NOMO-1 treated with dmso at 0.1 percent for 144 hours (cell line): ENCODE results near the gene CATSPERZ.

ENCODE experiments used
- DNase-seq: peaks from one replicate; lab custom pipeline; 2025; ENCODE audit not compliant: unreplicated experiment; lab: John Stamatoyannopoulos, UW

The CATSPERZ gene

DNA sequence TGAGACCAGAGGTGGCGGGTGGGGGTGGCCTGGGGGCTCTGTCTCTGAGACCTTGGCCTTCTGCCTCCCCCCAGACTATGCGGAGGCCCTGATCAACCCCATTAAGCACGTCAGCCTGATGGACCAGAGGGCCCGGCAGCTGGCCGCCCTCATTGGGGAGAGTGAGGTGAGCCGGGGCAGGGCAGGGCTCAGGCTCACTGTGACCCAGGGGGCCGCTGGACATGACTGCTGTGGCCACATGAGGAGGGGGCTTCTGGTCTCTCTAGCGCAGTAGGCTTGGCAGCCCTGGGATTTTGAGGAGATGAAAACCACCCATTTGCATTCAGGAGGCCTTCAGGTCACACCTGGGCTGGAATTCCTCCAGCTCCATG is 36.2 kb upstream of the CATSPERZ start:
- no peak for DNase-seq

DNA sequence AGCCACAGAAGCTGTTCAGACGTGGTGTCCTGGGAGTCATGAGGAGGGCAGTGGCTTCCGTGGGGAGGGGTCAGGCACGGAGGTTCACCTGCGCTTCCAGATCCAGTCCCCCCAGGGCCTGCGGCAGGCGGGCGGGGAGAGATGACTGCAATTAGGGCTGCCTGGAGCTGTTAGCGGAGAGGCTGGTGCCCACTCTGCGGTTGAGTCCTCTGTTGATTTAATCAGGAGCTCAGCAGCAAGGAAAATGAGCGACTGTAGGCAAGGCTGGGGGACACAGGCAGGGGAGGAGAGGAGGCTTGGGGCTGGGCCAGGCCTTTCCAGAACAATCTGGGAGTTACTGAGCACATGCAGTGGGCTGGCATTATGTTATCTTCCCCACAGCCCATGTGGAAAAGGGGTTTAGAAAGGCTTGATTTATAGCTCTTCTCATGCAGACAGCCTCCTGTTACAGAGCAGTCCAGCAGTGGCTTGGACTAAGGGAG is 35.7 kb upstream of the CATSPERZ start:
- no peak for DNase-seq

DNA sequence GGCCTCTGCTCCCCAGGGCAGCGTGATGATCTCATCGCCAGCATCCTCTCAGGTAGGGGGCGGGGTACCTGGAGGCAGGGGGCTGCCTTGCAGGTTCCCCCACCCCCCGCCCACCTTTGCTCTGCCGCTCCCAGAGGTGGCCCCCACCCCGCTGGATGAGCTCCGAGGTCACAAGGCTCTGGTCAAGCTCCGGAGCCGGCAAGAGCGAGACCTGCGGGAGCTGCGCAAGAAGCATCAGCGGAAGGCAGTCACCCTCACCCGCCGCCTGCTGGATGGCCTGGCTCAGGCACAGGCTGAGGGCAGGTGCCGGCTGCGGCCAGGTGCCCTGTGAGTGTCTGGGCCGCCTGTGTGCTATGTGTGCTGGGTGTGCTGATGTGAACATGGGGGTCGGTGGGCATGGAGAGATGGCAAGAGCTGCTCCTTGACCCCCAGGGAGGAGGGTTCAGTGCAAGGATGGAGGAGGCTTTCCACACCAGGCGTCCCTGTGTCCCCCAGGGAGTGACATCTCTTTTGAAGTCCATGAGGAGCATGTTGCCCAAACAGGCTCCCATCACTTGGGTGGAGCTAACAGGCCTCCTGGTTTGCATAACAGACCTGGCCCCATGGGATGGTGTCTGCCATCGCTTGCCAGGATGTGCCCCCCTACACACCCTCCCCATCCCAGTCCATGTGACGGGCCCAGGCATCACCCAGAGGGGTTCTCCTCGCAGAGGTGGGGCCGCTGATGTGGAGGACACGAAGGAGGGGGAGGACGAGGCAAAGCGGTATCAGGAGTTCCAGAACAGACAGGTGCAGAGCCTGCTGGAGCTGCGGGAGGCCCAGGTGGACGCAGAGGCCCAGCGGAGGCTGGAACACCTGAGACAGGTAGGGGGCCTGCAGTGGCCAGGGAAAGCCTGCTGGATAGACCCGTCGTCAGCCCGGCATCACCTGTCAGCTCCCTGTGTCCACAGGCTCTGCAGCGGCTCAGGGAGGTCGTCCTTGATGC is 34.7 kb upstream of the CATSPERZ start:
- no peak for DNase-seq

DNA sequence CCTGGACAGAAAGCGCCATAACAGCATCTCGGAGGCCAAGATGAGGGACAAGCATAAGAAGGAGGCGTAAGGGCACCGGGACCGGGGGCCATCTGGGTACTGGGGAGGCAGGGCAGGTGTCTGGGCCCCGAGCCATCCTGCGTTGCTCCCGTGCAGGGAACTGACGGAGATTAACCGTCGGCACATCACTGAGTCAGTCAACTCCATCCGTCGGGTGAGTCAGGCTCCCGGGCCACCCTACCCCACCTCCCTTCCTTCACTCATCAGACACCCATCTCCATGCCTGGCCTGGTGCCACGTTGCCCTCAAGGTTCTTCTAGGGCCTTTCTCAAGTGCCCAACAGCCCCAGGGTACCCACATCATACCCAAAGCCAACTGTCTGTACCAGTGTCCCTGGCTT is 33.8 kb upstream of the CATSPERZ start:
- DNase-seq, result no peak

DNA sequence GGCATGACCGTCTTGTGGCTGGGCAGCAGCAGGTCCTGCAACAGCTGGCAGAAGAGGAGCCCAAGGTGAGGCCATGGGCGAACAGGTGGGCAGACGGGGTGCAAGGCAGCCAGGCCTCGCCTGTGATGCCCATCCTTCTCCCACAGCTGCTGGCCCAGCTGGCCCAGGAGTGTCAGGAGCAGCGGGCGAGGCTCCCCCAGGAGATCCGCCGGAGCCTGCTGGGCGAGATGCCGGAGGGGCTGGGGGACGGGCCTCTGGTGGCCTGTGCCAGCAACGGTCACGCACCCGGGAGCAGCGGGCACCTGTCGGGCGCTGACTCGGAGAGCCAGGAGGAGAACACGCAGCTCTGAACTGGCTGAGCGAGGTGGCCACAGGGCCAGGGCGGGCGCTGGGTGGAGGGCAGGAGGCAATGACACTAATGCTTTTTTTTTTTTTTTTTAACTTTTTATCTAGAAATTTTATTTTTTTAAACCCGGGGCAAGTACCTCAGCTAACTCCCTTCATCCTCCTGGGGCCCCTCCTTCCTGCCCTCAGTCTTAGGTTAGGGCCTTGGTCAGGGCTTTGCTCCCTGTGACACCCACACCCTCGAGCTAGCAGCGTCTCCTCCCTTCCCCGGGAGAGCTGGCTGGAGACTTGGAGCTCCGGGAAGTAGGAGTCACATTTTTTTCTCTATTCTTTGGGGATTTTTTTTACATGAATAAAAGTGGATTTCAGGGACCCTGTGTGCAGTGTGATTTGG is 32.8 kb upstream of the CATSPERZ start:
- no peak for DNase-seq

DNA sequence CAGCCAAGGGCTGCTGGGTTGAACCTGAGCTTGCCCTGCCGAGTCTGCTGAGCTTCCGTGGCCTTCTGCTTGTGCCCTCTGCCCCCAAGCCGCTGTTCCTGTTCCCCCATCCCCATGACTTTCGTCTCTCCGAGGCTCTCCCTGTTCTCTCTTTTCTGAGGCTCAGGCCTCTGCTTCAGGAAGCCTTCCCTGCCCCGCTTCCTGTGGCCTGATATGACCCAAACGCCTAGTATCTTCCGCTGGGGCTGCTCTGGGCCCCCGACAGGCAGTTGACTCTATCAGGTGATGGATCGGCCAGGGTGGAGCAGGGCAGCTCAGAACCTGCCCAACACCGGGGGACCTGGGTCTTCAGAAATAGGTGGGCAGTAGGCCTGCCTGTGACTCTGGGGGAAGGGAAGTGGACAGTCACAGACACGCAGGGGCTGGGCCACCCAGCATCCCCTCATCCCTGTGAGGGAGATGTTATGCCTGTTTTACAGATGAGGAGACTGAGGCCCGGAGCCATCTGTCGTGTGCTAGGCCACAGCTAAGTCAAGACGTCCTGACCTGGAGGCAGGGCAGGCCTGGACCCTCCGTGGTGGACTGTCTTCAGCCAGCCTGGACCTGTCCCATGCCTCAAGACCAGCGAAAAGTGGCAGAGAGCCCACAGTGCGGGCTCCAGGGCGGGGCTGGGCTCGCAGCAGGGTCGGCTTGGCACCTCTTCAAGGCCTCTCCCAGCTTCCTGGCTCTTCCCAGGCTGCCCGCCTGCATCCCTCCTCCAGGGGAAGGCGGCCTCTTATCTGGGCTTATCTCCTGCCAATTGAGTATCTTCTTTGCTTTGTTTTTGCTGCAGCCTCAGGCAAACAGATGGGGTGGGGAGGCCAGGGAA is 31.9 kb upstream of the CATSPERZ start:
- no peak for DNase-seq

DNA sequence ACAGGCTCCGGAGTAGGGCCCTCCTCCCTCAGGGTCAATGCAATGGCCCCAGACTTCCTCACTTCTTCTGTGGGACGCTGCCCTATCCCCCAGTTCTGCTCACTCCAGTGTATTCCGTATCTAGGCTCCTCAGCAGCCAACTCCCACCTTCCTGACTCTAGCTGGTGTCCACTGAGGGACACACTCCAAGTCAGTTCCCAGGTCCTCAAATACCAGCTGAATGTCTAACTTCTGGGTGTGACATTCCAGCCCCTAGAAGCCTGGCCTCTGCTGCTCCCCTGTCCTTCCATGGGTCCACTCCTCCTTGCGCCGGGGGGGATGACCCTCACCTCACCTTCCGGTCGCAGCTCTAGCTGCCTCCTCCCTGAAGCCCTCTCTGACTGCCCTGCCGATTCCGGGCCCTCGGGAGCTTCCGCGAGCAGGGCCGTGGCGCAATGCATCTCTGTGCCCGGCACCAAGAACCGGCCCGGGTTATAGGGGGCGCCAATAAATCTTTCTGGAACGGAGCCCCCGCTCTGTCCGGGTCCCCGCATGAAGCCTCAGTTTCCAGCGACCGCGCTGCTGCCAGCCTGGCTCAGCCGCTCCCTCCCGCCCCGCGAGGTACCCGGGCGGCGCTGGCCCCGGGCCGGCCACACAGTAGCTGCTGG is 31.1 kb upstream of the CATSPERZ start:
- DNase-seq, result peak; percentile 31

DNA sequence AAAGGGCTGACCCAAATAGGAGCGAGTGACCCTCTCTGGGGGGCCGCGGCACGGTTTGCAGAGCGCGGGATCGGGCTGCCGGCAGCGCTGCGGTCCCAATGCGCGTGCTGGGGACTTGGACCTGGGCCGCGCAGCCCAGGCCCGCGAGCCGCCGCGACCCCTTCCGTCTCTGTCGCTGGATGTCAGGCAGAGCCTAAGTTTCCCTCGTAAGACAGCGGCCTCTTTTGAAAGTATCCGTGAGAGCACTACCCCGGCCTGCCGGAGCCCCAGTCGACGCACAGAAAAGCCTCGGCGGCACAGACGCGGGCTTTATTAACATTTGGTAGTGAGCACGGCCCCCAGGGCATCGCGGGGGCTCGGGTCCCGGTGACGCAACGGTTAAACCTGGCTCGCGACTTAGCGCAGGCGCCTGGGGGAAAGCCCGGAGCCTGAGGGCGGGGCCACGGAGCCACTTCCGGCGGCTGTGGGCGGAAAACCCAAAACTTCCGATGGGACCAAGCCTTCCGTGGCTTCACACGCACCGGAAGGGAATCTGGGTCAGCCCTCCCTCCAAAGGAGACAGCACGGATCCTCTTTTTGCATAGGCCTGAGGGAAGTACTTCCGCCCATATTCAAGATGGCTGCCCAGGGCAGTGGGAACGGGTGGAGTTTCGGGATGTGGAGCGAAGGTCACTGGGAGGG is 30.5 kb upstream of the CATSPERZ start:
- DNase-seq, result peak; percentile 99

DNA sequence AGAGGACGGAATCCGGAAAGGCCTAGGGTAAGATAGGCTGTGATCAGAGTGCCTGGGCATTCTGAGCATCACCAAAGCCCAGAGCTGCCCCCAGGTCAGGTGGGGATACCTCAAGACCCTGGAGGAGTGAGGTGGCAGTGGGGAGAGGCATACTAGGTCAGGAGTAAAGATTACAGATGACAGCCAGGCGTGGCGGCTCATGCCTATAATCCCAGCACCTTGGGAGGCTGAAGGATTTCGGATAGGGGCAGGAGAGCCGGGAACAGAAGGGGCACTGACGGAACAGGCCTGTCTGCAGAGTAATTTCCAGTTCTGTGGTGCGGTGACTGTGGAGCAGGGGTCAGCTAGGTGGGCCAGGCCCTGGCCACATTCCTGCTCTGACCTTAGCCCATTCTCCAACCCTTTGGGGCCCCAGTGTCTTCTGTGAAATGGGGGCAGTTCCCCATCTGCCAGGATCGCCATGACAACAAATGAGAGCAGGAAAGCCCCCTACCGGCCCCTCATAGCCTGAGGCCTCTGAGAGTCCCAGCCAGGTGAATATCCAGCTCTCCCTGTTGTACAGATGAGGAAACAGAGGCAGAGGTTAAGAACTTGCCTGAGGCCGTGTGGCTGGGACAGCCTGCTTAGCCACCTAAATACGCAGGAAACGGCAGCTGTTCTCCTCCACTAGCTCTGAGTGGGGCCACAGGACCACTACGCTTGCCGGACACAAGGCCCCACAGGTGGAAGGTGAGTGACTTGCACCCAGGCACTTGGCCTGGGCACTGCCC is 24.9 kb upstream of the CATSPERZ start:
- no peak for DNase-seq

DNA sequence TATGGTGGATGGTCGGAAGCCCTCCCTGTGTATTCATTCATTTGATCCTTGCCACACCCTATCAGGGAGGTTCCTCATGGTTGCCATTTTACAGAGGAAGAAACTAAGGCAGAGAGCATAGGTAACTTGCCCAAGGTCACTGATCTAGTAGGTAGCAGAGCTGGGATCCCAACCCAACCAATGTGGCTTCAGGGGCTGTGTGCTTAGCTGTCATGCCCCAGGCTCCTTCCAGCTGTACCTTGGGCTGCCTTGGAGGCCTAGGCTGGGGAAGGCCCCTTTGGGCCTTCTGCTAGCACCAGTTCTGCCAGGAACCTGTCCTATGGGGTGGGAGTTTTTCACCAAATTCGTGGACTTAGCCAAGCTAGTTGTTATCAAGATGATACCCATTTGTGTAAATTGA is 24.3 kb upstream of the CATSPERZ start:
- no peak for DNase-seq

DNA sequence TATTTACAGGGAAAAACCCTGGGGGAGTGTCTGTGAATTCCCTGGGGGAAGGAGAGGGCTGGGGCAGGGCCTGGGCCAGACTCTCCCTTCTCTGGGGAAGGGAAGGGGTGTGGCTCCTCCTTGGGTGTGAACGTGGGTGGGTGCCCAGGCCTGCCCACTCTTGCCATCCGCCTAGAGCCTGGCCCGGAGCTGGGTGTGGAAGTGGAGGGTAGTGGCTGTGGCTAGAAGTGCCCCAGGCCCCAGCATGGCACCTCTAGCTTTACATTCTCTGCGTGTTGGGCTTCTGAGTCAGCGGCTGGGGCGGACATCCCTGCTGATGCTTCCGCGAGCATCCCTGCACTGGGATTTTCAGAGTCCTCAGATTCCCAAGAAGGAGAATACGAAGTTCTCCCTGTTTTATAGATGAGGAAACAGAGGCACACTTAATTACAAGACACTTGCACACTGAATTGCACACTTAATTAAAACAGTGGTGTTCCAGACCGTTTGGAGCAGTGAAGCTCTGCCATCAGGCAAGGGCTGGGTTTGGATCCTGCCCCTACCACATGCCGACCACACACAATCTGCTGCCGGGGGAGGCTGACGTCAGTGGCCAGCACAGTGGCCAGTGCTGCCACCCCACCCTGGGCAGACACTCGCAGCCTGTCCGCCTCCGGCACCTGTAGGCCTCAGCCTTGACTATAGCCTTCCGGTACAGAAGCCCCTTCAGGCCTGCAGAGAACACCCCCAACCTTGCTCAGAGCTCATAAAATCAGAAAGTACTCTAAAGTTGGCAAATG is 23.3 kb upstream of the CATSPERZ start:
- no peak for DNase-seq

DNA sequence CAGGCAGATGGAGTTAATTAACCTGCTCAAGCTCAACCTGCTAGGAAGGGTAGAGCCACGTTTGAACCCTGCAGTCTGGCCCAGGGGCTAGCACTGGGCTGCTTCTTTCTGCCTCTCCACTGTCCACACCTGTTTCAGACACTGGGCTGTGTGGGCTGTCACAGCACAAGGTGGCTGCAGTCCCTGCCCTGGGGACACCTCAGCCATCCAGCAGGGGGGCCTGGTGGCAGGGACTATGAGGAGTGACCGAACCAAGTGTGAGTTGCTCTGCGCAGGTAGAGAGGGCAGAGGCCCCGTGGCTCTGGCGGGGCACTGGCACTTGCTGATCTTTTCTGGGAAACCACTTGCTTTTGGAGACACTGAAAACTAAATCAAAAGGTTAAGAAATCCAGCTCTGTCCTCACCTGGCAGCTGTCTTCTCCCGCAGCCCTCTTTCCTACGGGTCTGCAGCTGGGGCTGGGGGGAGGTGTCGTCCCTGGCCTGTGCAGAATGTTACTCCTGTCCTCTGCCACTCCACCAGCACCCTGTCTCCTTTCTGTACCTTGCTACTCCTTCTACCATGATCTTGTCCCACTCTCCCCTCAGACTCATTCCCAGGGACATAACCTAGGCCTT is 21.5 kb upstream of the CATSPERZ start:
- no peak for DNase-seq

DNA sequence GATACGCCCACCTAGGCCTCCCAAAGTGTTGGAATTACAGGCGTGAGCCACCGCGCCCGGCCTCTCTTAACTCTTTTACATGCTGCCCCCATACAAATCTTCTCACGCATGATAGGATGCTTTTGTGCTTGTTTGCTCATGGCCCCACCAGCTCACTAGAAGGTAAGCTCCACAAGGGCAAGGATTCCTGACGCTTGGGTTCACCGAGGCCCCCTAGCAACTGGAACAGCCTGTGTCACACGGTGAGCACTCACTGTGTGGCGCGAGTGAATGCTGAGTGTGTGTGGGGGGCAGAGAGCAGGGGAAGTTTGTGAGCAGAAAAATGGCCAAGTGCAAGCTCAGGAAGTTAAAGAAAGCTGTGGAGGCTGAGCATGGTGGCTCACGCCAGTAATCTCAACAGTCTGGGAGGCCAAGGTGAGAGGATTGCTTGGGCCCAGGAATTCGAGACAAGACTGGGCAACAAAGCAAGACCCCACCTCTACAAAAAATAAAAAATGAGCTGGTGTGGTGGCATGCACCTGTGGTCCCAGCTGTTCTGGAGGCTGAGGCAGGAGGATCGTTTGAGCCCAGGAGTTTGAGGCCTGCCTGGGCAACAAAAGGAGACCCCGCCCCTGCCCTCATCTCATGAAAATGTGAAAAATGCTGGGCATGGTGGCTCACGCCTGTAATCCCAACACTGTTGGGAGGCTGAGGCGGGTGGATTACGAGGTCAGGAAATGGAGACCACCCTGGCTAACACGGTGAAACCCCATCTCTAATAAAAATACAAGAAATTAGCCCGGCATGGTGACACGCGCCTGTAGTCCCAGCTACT is 18.0 kb upstream of the CATSPERZ start:
- DNase-seq, result no peak

DNA sequence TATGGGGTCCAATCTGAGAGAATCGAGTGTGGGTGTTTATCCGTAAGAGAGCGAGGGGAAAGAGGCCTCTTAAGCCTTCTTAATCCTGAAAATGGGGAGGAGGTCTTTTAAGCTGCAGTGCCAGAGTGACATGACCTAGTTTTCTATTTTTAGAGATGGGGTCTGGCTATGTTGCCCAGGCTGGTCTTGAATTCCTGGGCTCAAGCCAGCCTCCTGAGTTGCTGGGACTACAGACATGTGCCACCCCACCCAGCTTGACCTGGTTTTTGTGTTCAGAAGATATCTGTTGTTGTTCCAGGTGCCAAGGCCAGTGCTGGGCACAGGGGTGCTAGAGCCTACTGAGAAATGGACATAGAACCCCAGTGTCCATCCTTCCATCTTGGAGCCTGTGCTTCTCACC is 17.1 kb upstream of the CATSPERZ start:
- no peak for DNase-seq

DNA sequence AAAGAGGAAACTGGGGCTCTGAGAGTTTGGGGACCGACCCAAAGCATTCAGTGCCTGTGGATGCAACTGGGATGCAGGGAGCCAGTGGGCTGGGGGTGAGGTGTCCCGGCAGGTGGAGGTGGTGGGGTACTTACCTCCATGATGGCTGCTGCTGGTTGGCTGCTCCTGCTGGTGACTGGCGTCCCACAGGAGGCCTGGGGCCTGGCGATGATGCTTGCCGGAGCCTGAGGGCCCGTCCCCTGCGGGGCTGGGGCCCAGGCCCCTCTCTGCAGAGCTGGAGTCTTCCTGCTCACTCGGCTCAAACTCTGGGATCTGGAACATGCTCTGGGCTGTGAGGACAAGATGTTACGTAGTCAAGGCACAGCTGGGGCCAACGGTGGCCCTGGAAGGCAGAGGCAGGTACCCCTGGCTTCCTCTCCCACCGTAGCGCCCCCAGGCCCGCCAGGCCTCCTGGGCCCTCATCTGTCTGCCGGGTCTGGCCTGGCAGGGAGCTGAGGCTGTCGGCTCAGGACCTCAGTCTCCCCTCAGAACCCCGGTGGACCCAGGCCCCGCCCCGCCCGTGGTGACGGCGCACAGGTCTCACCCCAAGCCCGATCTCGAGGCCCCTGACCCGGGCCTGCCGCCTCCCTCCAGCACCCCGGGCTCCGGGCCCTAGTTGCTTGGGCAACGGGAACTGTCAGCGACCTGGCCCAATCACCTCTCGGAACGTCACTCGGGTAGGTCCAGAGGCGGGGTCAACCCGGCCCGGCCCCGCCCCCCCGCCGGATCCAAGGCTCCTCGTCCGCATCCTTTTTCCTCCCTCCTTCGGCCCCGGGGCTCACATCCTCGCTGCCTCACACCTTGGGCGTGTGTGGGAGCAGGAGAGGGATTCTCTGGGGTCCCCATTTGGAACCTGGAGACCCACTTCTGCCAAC is 15.9 kb upstream of the CATSPERZ start, which contains the start of gene BAD:
Gene BAD, minus strand, starts transcription at position 618 of the 914 bp plus-strand sequence. Its CDS starts 297 bp downstream, at position 321.
- peak; percentile 90 for DNase-seq
